Stimulated activated CD8-positive, alpha-beta memory T cell treated with anti-CD3 and anti-CD28 coated beads, Interleukin-4, amount 100 ng/mL, for 24 hours (primary cell): Measurements from ENCODE around the gene MKI67.

Experiments used
- DNase-seq: peaks from one replicate; pipeline ENCODE4 v3.0.0-alpha.2; 2020; ENCODE audit warnings: low read depth

Gene MKI67

GRCh38 chr10:128051548-128051947 lies 74.7 kb downstream of the MKI67 start:
- DNase-seq = no peak

DNA sequence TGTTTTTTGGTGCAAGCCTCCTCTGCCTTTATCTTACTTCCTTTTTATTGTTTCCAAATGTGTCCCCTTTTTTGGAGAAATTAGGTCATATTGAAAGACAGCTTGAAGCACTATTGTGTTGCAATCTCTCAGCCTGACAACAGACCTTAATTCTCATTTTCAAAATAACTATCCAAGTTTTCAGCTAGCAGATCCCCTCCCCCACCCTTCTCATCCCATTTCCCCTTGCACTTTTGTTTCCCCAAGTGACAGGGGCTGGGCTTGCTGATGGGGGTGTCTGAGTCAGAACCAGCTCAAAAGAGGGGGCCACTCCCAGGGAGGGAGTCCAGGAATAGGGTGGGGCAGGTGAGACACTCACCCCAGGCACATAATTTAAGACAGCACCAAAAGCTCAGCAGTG lies 75.3 kb downstream of the MKI67 start:
- DNase-seq = no peak

DNA sequence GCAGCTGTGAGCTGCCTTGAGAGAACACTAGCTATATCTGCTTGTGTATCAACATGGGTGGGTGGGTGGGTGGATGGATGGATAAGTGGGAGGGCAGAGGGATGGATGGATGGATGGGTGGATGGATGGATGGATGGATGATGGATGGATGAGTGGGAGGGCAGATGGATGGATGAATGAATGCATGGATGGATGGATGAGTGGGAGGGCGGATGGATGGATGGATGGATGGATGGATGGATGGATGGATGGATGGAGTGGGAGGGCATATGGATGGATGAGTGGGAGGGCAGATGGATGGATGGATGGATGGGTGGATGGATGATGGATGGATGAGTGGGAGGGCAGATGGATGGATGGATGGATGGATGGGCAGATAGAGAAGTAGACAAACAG lies 76.1 kb downstream of the MKI67 start:
- DNase-seq = no peak

DNA sequence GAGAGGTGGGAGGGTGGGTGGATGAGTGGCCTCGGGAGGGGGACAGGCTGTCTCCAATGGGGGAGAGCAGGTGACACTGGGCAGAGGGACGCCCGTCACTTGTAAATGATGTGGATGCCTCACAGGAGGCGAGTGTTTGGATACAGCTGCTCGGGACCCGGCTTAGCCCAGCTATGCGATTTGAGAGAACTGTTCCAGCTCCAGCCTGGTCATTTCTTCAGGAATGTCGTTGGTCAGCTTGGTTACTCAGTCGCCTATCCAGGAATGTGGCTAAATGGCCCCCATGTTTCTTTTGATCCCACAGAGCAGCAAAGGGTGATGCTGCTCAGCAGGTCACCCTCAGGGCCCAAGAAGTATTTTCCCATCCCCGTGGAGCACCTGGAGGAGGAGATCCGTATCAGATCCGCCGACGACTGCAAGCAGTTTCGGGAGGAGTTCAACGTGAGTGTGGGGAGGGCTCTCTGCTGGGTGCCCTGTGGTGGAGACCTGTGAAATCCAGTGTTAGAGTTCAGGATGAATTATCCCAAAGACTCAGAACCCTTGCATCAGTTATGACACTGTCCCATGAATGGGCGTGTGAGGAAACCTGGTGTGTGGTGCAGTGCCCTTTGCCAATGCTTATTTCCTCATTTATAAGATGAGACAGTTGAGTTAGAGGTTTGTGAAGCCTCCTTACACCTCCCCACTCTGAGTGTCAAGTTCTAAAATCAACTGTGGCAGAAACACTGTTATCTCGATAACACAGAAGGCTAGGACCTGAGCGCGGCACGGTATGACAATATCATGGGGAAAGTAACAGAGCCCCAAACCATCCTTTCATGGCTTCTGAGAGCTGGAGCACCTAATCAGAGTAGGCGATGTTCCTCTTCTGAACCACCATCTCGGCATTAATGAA lies 76.8 kb downstream of the MKI67 start:
- DNase-seq = no peak

- DNase-seq = no peak
Measured at GRCh38 chr10:128048819-128049210, 77.4 kb downstream of the MKI67 start.

GRCh38 chr10:128047991-128048818 lies 78.0 kb downstream of the MKI67 start:
- DNase-seq = no peak

DNA sequence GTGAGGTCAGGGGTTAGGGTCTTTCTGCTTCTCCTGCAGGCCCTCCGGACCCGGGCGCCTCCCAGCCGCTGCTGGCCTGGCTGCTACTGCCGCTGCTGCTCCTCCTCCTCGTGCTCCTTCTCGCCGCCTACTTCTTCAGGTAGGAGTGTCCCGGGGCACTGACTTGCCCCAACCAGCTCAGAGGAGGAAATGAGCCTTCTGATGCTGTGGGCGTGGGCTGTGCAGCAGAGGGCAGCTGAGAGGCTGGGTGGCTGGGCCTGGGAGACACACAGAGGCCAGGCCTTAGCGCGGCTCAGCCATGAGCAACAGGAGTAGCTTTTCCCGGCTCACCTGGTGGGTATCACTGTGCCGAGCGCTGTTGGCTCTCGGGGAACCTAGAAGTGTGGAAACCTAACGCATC lies 78.9 kb downstream of the MKI67 start:
- peak; percentile 74 for DNase-seq

- no peak for DNase-seq
Measured at GRCh38 chr10:128046953-128047290, 79.3 kb downstream of the MKI67 start.
